Fibroblast of lung (primary cell): Measurements from ENCODE around the gene LRMDA. TPM values are rescaled to one million over a fixed set of nuclear protein-coding genes. Genes with fewer than 3 reads are reported as not detected.

Experiments
- DNase-seq, 2 donors: peaks; one replicate each; pipeline versions ENCODE4 v3.0.0 to v3.0.0-alpha.2; 2010; ENCODE audit warnings: low read depth in 2 of 2
- H2AFZ ChIP-seq: 2 replicates; pipeline ENCODE4 v1.5.1; 2012; ENCODE audit warnings: low read length, control low read depth, inconsistent platforms
- H3K27ac ChIP-seq: 2 replicates; pipeline ENCODE4 v1.5.1; 2011; ENCODE audit warnings: low read length, control low read depth; ENCODE audit not compliant: insufficient read depth
- H3K27me3 ChIP-seq: 2 replicates; pipeline ENCODE4 v1.5.1; 2011; ENCODE audit warnings: mild to moderate bottlenecking, low read length; ENCODE audit not compliant: control insufficient read depth, insufficient read depth
- H3K36me3 ChIP-seq: 2 replicates; pipeline ENCODE4 v1.5.1; 2011; ENCODE audit warnings: low read length; ENCODE audit not compliant: control insufficient read depth, insufficient read depth
- H3K4me1 ChIP-seq: 2 replicates; pipeline ENCODE4 v1.5.1; 2011; ENCODE audit warnings: low read length; ENCODE audit not compliant: control insufficient read depth, insufficient read depth; ENCODE audit errors: extremely low read depth
- H3K4me2 ChIP-seq: 2 replicates; pipeline ENCODE4 v1.5.1; 2011; ENCODE audit warnings: low read length, control low read depth; ENCODE audit not compliant: insufficient read depth; ENCODE audit errors: extremely low read depth
- H3K4me3 ChIP-seq, 4 experiments: fragments of 200-600 bp in 1 of 4; sonication (generic) in 1 of 4; replicated peaks in 1 of 4; 2 replicates each; pipeline ENCODE4 v1.5.1; 2011 to 2016; ENCODE audit warnings: low read length in 4 of 4, low read depth in 3 of 4, mild to moderate bottlenecking in 3 of 4, control low read depth in 2 of 4, inconsistent platforms in 1 of 4, mixed read lengths in 1 of 4; ENCODE audit not compliant: insufficient read depth in 1 of 4; ENCODE audit errors: control extremely low read depth in 1 of 4
- H3K79me2 ChIP-seq: 2 replicates; pipeline ENCODE4 v1.5.1; 2012; ENCODE audit warnings: mild to moderate bottlenecking, low read length, inconsistent platforms; ENCODE audit not compliant: control insufficient read depth, insufficient read depth
- H3K9ac ChIP-seq: 2 replicates; pipeline ENCODE4 v1.5.1; 2011; ENCODE audit warnings: mild to moderate bottlenecking, low read length, control low read depth; ENCODE audit not compliant: insufficient read depth
- H3K9me3 ChIP-seq: 2 replicates; pipeline ENCODE4 v1.5.1; 2012; ENCODE audit warnings: low read depth, low read length; ENCODE audit not compliant: control insufficient read depth, insufficient read depth
- H4K20me1 ChIP-seq: 2 replicates; pipeline ENCODE4 v1.5.1; 2011; ENCODE audit warnings: low read length; ENCODE audit not compliant: control insufficient read depth, insufficient read depth; ENCODE audit errors: extremely low read depth
- CTCF ChIP-seq, 2 donors: IDR thresholded peaks in 1 of 2; conservative IDR thresholded peaks in 1 of 2; 1 replicate in 1 of 2; 2 replicates in 1 of 2; pipeline ENCODE4 v1.5.1; 2011 to 2012; ENCODE audit warnings: low read length in 2 of 2, control low read depth in 1 of 2, inconsistent platforms in 1 of 2, low read depth in 1 of 2, mild to moderate bottlenecking in 1 of 2
- EZH2 ChIP-seq: IDR thresholded peaks from 2 replicates; pipeline ENCODE4 v1.5.1; 2012; ENCODE audit warnings: low read length, control low read depth, mild to moderate bottlenecking; ENCODE audit errors: missing control alignments
- polyA plus RNA-seq, 2 donors: library from polyadenylated mRNA; depleted of rRNA in 1 of 2; stranded (reverse) in 1 of 2; unstranded in 1 of 2; fragments of >200 nt; gene quantifications; 2 replicates each; pipeline ENCODE4 v1.2.1, GENCODE V29; 2011 to 2012; ENCODE audit warnings: missing spikeins in 1 of 2
- total RNA-seq: library from RNA; depleted of rRNA; stranded (reverse); fragments of >200 nt; gene quantifications from 2 replicates; pipeline ENCODE4 v1.2.1, GENCODE V29; 2014

The LRMDA gene
- total and polyA plus RNA-seq, 2 donors (not counting 1 experiment from before 2014, with no cell fraction given): 1.7 to 2.0 TPM

GRCh38 chr10:75939541-75939940, 508.1 kb downstream of the LRMDA start:
- H3K27me3 ChIP-seq: peaks cover 7% of the 10 kb centered on the region
- H3K9me3 ChIP-seq: no peaks in the 10 kb centered on the region
- no peak overlapping the region for H2AFZ ChIP-seq
- no peak for DNase-seq
- no peaks in the 10 kb centered on the region for H3K79me2 ChIP-seq
- no peaks in the 10 kb centered on the region for H3K36me3 ChIP-seq
- TF ChIP-seq CTCF (conservative IDR thresholded peaks at IDR 0.05 in 1 of 2, IDR thresholded peaks at IDR 0.05 in 1 of 2; ENCODE audit: low read depth in 1 of 2, low read length in 2 of 2): no peak
- TF ChIP-seq EZH2: no peak
- H3K4me1 ChIP-seq: no peaks in the 10 kb centered on the region
- no peak overlapping the region for H3K27ac ChIP-seq
- no peak overlapping the region for H3K9ac ChIP-seq
- no peak overlapping the region for H3K4me3 ChIP-seq
- no peaks in the 10 kb centered on the region for H4K20me1 ChIP-seq
- no peak overlapping the region for H3K4me2 ChIP-seq

GRCh38 chr10:75940742-75941141, 509.3 kb downstream of the LRMDA start:
- TF ChIP-seq EZH2 (no peak), CTCF (conservative IDR thresholded peaks at IDR 0.05 in 1 of 2, IDR thresholded peaks at IDR 0.05 in 1 of 2; ENCODE audit: low read depth in 1 of 2, low read length in 2 of 2) (no peak)
- no peak for DNase-seq
- Histone ChIP-seq H3K27me3 (peaks cover 7% of the 10 kb centered on the region), H3K4me2 (no peak overlapping the region), H2AFZ (no peak overlapping the region), H3K27ac (no peak overlapping the region), H3K9ac (no peak overlapping the region), H3K9me3 (no peaks in the 10 kb centered on the region), H3K4me1 (no peaks in the 10 kb centered on the region), H3K36me3 (no peaks in the 10 kb centered on the region), H3K79me2 (no peaks in the 10 kb centered on the region), H3K4me3 (no peak overlapping the region), H4K20me1 (no peaks in the 10 kb centered on the region)

- DNase-seq: no peak
Observed at GRCh38 chr10:75941223-75941801, 509.9 kb downstream of the LRMDA start.

More at GRCh38 chr10:75941223-75941801, 509.9 kb downstream of the LRMDA start:
- Histone ChIP-seq H3K27ac (no peak overlapping the region), H3K9me3 (no peaks in the 10 kb centered on the region), H3K4me2 (no peak overlapping the region), H3K79me2 (no peaks in the 10 kb centered on the region), H2AFZ (no peak overlapping the region), H3K9ac (no peak overlapping the region), H3K4me1 (no peaks in the 10 kb centered on the region), H4K20me1 (no peaks in the 10 kb centered on the region), H3K4me3 (no peak overlapping the region), H3K36me3 (no peaks in the 10 kb centered on the region), H3K27me3 (peaks cover 7% of the 10 kb centered on the region)
- TF ChIP-seq EZH2: no peak
- TF ChIP-seq CTCF (conservative IDR thresholded peaks at IDR 0.05 in 1 of 2, IDR thresholded peaks at IDR 0.05 in 1 of 2; ENCODE audit: low read depth in 1 of 2, low read length in 2 of 2): no peak
